ENCODE measurements around the gene NBPF20.
"Not testable (repeated sequence)": the region's sequence is repeated elsewhere in the genome, so short reads cannot be mapped to it uniquely, and the experiment has no call there.

The NBPF20 gene

DNA sequence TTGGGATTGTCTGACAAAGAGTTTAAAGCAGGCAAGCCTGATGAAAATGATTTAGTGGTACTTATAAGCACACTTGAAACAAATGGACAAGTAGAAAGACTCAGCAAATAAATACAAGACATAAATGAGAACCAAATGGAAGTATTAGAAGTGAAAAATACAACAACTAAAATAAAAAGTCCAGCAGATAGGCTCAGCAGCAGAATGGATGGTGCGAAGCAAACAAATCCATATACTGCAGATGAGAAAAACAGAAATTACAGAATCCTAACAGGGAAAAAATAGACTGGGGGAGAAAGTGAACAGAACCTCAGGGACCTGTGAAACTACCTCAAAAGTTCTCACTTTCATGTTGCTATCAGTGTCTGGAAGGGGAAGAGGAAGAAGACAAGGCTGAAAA is 3.9 kb upstream of the NBPF20 start:
- H3K9me3 ChIP-seq (ENCODE audit: control insufficient read depth, low read length); H3K4me1 ChIP-seq (ENCODE audit: control insufficient read depth, insufficient read depth, low read length); H3K36me3 ChIP-seq (ENCODE audit: control insufficient read depth, insufficient read depth, low read length); H3K27ac ChIP-seq (ENCODE audit: insufficient read depth, low read depth, low read length, poor library complexity, severe bottlenecking); H3K4me3 ChIP-seq (ENCODE audit: insufficient read depth, low read depth, low read length): not testable (repeated sequence)
- WGBS, 2 experiments: 91% methylated on average over 1 of the region's 1 CpG; no CpG with 5 or more reads in 1 of the 2 experiments
- peaks cover 88% of the 10 kb centered on the region for H3K27me3 ChIP-seq (ENCODE audit: control insufficient read depth, insufficient read depth, low read length, poor library complexity, severe bottlenecking)

DNA sequence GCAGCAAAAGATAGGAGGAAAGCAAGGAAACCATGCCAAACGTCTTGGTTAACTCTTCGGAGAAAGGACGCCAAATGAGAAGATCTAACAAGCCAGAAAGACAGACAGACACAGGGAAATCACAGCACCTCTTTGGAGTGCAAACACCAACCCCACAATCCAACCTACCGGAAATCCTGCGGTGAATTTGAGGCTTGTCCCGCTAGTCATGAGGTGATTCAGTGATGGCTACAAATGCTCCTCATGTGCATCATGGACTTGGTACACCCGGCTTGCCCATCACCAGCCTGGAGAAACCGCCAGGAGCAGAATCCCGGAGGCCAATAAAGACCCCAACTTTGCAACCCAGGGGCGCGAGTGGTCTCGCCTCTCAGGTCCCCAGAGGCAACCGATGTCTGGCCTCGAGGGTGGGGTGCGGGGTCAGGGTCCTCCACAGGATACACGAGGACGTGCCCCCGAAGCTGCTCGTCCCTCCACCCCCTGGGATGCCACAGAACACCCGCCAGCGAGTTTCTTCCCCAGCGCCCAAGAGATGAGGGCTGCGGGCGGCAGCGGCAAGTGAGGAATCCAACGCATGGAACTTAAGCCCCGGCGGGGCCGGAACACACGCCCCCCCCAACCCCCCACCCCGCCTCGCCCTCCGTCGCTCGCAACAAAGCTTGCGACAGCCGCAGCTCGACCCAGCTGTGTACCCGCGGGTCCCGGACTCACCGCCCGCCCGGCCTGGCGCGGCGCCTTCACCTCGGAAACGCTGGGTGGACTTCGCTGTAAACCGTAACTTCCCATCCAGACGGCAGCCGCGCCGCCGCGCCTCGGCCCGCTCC is 579 bp downstream of the NBPF20 start:
- H3K27ac ChIP-seq (ENCODE audit: insufficient read depth, low read depth, low read length, poor library complexity, severe bottlenecking); H3K36me3 ChIP-seq (ENCODE audit: control insufficient read depth, insufficient read depth, low read length); H3K4me1 ChIP-seq (ENCODE audit: control insufficient read depth, insufficient read depth, low read length); H3K9me3 ChIP-seq (ENCODE audit: control insufficient read depth, low read length): not testable (repeated sequence)
- WGBS, 2 experiments: 2 to 3% methylated on average over 23 to 36 of the region's 59 CpGs
- Histone ChIP-seq H3K4me3 (ENCODE audit: insufficient read depth, low read depth, low read length) (peak overlapping the region; percentile 52), H3K27me3 (ENCODE audit: control insufficient read depth, insufficient read depth, low read length, poor library complexity, severe bottlenecking) (peaks cover 56% of the 10 kb centered on the region)

DNA sequence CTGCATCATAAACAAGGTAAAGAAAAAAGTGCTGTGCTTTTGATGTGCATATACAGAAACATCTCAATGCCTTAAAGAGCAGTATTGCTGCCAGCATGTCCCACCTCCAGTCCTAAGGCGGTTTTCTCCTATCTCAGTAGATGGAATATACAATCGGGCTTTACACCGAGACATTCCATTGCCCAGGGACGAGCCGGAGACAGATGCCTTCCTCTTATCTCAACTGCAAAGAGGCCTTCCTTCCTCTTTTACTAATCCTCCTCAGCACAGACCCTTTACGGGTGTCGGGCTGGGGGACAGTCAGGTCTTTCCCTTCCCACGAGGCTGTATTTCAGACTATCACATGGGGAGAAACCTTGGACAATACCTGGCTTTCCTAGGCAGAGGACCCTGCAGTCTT is 10.3 kb downstream of the NBPF20 start:
- H3K27me3 ChIP-seq (ENCODE audit: control insufficient read depth, insufficient read depth, low read length, poor library complexity, severe bottlenecking); H3K9me3 ChIP-seq (ENCODE audit: control insufficient read depth, low read length); H3K27ac ChIP-seq (ENCODE audit: insufficient read depth, low read depth, low read length, poor library complexity, severe bottlenecking); H3K4me1 ChIP-seq (ENCODE audit: control insufficient read depth, insufficient read depth, low read length); H3K4me3 ChIP-seq (ENCODE audit: insufficient read depth, low read depth, low read length); H3K36me3 ChIP-seq (ENCODE audit: control insufficient read depth, insufficient read depth, low read length): not testable (repeated sequence)
- 5 to 10% methylated on average over 5 of the region's 8 CpGs for WGBS, 2 experiments

DNA sequence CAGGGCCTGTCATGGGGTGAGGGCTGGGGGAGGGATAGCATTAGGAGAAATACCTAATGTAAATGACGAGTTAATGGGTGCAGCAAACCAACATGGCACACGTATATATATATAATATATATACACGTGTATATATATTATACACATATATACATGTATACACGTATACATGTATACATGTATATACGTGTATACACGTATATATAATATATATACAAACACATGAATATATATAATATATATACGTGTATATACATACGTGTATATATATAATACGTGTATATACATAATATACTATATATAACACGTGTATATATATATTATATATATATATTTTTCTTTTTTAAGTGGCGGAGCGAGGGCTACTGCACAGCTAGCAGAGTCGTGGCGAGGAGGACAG is 18.1 kb downstream of the NBPF20 start:
- not testable (repeated sequence) for H3K4me1 ChIP-seq (ENCODE audit: control insufficient read depth, insufficient read depth, low read length); H3K27me3 ChIP-seq (ENCODE audit: control insufficient read depth, insufficient read depth, low read length, poor library complexity, severe bottlenecking); H3K36me3 ChIP-seq (ENCODE audit: control insufficient read depth, insufficient read depth, low read length); H3K27ac ChIP-seq (ENCODE audit: insufficient read depth, low read depth, low read length, poor library complexity, severe bottlenecking); H3K9me3 ChIP-seq (ENCODE audit: control insufficient read depth, low read length); H3K4me3 ChIP-seq (ENCODE audit: insufficient read depth, low read depth, low read length)
- WGBS, 2 experiments: 80% methylated on average over 1 to 2 of the region's 14 CpGs

DNA sequence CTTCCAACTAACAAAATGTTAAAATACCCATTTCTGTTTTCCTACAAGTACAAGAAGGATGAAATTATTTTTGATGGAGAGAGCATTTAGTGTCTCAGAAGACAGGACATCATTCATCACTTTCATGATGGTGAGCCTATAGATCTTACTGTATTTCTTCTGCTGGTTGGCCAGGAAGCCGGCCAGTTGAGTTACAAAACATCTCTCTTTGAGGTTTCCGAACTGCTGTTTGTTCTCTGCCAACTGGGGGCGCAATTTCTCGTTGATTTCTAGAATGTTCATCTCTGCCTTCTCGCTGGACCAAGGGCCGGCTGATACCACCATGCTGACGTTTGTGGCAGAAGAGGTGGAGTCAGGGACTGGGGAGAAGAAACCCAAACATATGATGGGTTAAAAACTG is 20.5 kb downstream of the NBPF20 start:
- H3K36me3 ChIP-seq (ENCODE audit: control insufficient read depth, insufficient read depth, low read length); H3K4me1 ChIP-seq (ENCODE audit: control insufficient read depth, insufficient read depth, low read length); H3K9me3 ChIP-seq (ENCODE audit: control insufficient read depth, low read length); H3K27me3 ChIP-seq (ENCODE audit: control insufficient read depth, insufficient read depth, low read length, poor library complexity, severe bottlenecking); H3K27ac ChIP-seq (ENCODE audit: insufficient read depth, low read depth, low read length, poor library complexity, severe bottlenecking); H3K4me3 ChIP-seq (ENCODE audit: insufficient read depth, low read depth, low read length): not testable (repeated sequence)
- WGBS, 2 experiments: 52 to 55% methylated on average over 2 of the region's 7 CpGs

DNA sequence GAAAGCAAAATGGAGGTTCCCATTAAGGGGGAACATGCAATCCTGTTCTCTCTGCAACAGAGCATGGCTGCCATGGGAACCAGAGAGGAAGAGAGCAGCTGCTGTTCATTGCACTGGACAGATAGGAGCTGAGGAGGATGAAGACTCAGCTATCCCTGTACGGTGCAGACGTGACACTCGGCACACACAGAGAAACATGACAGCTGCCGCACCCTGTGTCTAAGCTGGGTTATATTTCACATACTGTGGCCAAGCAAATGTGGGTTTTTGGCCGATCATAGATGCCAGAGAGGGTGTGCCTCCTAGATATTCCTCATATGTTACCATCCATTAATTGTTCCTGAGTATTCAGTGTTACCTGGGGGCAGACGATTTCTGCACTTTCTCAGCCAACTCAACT is 24.7 kb downstream of the NBPF20 start:
- WGBS, 2 experiments: 95 to 98% methylated on average over 6 of the region's 6 CpGs
- not testable (repeated sequence) for H3K27ac ChIP-seq (ENCODE audit: insufficient read depth, low read depth, low read length, poor library complexity, severe bottlenecking); H3K4me3 ChIP-seq (ENCODE audit: insufficient read depth, low read depth, low read length)

More for the DNA sequence above, 24.7 kb downstream of the NBPF20 start:
- not testable (repeated sequence) for H3K4me1 ChIP-seq (ENCODE audit: control insufficient read depth, insufficient read depth, low read length); H3K9me3 ChIP-seq (ENCODE audit: control insufficient read depth, low read length); H3K27me3 ChIP-seq (ENCODE audit: control insufficient read depth, insufficient read depth, low read length, poor library complexity, severe bottlenecking); H3K36me3 ChIP-seq (ENCODE audit: control insufficient read depth, insufficient read depth, low read length)
